GM12872 (cell line): ENCODE measurements around the gene NXN.

ENCODE experiments used
- TF ChIP-seq, protein P1 (sequence below): IDR thresholded peaks from 3 replicates; pipeline ENCODE4 v1.5.1; 2011; ENCODE audit warnings: low read depth, mild to moderate bottlenecking, low read length, moderate library complexity; ENCODE audit not compliant: insufficient read depth

Gene NXN

DNA sequence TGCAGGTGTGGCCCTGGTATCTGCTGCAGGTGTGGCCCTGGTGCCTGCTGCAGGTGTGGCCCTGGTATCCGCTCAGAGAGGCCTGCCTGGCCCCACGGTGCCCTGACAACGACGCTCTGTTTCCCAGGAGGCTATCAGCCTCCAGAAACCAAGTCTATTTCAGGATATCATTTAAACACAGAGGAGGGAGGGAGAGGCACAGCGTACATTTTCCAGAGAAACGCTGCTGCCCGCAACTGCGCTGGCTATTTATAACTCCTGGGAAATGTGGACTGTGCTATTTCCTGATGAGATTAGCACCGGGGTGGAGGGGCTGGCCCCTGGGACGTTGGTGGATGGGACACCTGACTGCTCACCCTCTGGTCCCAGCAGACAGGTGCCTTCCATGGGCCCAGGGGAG is 39.9 kb upstream of the NXN start:
- TF ChIP-seq, protein P1, sequence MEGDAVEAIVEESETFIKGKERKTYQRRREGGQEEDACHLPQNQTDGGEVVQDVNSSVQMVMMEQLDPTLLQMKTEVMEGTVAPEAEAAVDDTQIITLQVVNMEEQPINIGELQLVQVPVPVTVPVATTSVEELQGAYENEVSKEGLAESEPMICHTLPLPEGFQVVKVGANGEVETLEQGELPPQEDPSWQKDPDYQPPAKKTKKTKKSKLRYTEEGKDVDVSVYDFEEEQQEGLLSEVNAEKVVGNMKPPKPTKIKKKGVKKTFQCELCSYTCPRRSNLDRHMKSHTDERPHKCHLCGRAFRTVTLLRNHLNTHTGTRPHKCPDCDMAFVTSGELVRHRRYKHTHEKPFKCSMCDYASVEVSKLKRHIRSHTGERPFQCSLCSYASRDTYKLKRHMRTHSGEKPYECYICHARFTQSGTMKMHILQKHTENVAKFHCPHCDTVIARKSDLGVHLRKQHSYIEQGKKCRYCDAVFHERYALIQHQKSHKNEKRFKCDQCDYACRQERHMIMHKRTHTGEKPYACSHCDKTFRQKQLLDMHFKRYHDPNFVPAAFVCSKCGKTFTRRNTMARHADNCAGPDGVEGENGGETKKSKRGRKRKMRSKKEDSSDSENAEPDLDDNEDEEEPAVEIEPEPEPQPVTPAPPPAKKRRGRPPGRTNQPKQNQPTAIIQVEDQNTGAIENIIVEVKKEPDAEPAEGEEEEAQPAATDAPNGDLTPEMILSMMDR: no peak

DNA sequence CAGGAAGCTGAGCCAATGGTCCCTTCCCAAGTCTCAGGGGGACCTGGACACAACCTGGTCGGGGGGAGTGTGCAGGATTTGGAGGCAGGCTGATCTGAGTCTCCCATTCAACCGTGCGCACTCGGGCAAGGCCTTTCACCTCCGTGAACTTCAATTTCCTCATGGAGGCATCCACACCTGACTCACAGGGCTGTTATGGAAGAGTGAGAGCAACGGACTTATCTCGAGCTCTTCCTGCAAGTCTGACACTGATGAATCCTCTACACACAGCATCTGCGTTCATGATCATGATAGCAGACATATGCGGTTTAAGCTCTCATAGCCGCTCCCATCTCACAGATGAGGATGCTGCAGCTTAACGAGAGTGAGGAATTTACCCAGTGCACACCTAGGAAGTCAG is 39.0 kb upstream of the NXN start:
- TF ChIP-seq, protein P1: no peak

DNA sequence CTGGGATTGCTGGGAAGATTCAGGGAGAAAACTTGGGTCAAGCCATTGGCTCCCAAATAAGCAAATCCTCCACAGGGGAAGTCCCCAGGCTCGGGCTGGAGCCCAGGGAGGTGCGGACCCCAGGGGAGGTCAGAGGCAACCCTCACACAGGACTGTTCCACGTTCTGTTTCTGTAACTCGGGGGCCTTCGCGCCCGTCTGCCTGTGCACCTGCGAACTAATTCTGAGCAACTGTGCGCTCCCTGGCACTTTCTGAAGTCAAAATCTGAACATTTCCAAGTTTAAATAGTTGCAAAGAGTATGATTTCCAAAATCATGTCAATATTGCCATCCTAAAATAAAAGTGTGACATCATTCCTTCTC is 34.1 kb upstream of the NXN start:
- TF ChIP-seq, protein P1: no peak

DNA sequence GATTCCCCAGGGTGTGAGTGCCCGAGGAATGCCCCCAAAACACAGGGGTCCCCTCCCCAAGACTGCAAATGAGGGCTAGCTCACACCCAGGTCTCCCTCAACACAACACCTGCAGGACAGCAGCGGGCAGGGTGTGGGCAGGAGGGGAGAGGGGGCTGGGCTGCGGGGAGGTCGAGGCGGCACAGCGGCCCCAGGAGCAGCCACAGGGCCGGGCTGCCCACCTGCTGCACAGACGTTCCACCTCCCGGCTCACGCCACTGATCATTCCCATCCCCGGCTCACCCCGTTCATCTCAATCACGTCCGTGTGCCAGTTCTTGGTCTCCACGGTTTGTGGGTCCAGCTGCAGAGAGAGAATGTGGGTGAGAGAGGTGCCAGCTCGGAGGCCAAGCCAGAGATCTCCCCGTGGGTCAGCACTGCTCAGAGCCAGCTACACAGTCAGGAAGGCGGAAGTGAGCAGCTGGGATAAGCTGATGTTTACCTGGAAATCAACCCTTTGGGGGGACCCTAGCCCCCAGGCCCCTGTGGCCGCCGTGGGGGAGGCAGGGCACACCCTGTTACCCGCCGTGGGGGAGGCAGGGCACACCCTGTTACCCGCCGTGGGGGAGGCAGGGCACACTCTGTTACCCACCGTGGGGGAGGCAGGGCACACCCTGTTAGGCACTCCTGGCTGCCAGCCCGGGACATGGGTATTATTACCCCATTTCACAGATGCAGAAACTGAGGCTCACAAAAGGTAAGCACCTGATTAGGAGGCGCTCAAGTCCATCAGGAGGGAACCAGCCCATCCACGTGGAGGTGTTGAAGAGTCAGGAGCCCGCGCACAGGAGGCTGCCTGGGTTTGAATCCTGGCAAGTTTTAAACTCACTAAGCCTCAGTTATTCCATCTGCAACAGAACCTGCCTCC is 33.5 kb upstream of the NXN start:
- TF ChIP-seq, protein P1: no peak

DNA sequence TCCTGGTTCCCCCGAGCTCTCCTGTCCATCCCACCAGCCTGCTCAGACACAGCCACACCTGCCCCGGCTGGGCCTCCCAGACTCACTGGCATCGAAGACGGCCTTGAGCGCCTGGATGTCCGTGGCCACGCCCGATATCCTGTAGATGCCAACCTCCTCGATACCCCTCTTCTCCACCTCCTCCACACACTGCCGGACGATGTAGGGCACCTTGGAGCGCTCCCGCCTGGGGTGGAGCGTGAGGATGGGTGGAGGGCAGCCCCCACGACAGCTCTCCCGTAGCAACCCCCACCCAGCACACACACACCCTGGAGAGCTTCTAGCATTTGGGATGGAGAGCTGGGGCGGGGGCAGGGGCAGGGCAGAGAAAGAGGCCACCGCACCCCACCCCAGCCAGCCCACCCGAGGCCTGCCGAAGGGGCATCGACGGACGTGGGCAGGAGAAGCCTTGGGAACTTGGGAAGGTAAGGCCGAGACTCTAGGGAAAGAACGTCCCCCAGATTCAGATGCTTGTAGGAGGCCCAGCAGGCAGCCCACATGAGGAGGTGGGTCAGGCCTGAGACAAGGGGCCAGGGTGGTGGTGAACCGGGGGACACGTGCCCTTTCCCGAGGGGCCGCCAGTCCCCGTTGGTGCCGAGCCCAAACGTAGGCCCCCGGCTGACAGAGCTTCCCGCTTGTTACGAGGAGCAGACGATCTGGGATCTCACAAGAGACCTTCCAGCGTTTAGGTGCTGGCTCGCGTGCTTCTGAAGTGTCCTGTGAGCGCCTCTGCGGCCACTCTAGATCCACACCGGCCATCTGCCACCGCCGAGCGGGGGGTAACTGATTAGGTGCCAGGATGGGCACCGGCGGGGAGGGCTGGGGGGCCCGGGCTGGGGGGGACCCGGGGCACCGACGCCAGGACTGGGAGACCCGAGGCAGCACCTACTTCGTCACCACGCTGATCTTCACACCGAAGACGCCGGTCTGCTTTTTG is 32.5 kb upstream of the NXN start:
- TF ChIP-seq, protein P1: no peak

DNA sequence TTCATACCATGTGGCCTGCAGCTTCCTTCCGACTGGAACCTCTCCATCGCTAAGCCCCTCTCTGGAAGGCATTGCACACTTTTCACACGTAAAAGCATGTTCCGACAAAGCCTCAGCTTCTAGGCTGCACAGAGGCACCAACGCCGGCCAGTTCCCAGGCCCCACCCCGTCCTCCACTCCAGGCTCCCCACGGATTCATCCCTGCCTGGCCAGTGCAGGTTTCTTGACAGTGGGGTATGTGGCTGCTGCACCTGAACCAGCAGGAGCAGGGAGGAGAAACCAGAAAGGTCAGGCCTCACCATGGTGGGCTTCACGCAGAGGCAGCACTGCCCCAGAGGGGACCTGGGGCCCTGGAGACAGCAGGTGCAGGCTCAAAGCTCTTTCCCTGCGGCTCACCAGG is 31.6 kb upstream of the NXN start:
- TF ChIP-seq, protein P1: no peak

DNA sequence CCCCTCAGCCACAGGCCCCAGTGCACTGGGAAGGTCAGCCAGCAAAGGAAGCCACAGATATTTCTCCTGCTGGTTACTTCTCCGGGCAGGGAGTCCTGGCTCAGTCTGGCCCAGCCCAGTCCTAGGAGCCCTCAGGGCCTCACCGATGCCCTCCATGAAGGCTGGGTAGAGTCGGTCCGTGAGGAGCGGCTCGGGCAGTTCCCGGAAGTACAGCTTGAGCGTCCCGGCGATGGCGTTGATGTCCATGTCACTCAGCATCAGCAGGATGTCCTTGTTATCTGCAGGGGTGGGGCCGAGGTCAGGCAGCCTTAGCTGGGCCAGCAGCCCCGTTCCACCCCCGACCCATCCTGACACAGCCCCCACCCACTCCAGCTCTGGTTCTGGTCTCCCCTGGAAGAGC is 31.0 kb upstream of the NXN start:
- TF ChIP-seq, protein P1: no peak
